Measurements from ENCODE around the gene KATNB1.

Gene KATNB1

GRCh38 chr16:57759131-57759530 lies 23.6 kb downstream of the KATNB1 start:
- no peak for DNase-seq

GRCh38 chr16:57759541-57760356 lies 24.2 kb downstream of the KATNB1 start:
- DNase-seq: no peak

GRCh38 chr16:57760357-57761160 lies 25.0 kb downstream of the KATNB1 start:
- no peak for DNase-seq

- no peak for DNase-seq
Measured at GRCh38 chr16:57761301-57761700, 25.7 kb downstream of the KATNB1 start.

- no peak for DNase-seq
Measured at GRCh38 chr16:57761957-57762356, 26.4 kb downstream of the KATNB1 start.

GRCh38 chr16:57762365-57763040 lies 26.9 kb downstream of the KATNB1 start:
- no peak for DNase-seq

GRCh38 chr16:57763285-57764005 lies 27.9 kb downstream of the KATNB1 start:
- no peak for DNase-seq

- DNase-seq: no peak
Measured at GRCh38 chr16:57764006-57764340, 28.4 kb downstream of the KATNB1 start.

GRCh38 chr16:57764341-57765159 lies 29.0 kb downstream of the KATNB1 start:
- no peak for DNase-seq

GRCh38 chr16:57765160-57765728 lies 29.7 kb downstream of the KATNB1 start:
- DNase-seq: no peak

GRCh38 chr16:57766714-57767348 lies 31.3 kb downstream of the KATNB1 start:
- no peak for DNase-seq

GRCh38 chr16:57769541-57770145 lies 34.1 kb downstream of the KATNB1 start:
- no peak for DNase-seq

GRCh38 chr16:57770361-57770760 lies 34.8 kb downstream of the KATNB1 start:
- no peak for DNase-seq

- no peak for DNase-seq
Measured at GRCh38 chr16:57771141-57771785, 35.7 kb downstream of the KATNB1 start.

- no peak for DNase-seq
Measured at GRCh38 chr16:57773019-57773418, 37.4 kb downstream of the KATNB1 start.

GRCh38 chr16:57773655-57774295 lies 38.2 kb downstream of the KATNB1 start:
- no peak for DNase-seq

- DNase-seq: no peak
Measured at GRCh38 chr16:57774705-57775285, 39.2 kb downstream of the KATNB1 start.

- DNase-seq: no peak
Measured at GRCh38 chr16:57775661-57776469, 40.3 kb downstream of the KATNB1 start.

Measured in activated CD8-positive, alpha-beta memory T cell treated with anti-CD3 and anti-CD28 coated beads, Interleukin-2, amount 50 U/mL, for 48 hours (primary cell).